CMK (cell line): ENCODE data around the gene PTPRD.
"Not testable (repeated sequence)": the region's sequence is repeated elsewhere in the genome, so short reads cannot be mapped to it uniquely, and the experiment has no call there.

Source experiments
- DNase-seq: peaks from one replicate; pipeline ENCODE4 v3.0.0-alpha.2; 2010; ENCODE audit warnings: low read depth

The PTPRD gene

GRCh38 chr9:9142001-9142400 is 1470.8 kb downstream of the PTPRD start:
- DNase-seq: no peak

GRCh38 chr9:9133526-9133925 is 1479.3 kb downstream of the PTPRD start:
- no peak for DNase-seq

GRCh38 chr9:9124616-9125015 is 1488.2 kb downstream of the PTPRD start:
- DNase-seq: no peak

GRCh38 chr9:9122230-9122875 is 1490.4 kb downstream of the PTPRD start:
- no peak for DNase-seq

- no peak for DNase-seq
These were observed 1494.9 kb downstream of the PTPRD start for GRCh38 chr9:9117866-9118265.

GRCh38 chr9:9112001-9112720 is 1500.6 kb downstream of the PTPRD start:
- DNase-seq: no peak

GRCh38 chr9:9108641-9109040 is 1504.2 kb downstream of the PTPRD start:
- no peak for DNase-seq

- no peak for DNase-seq
These were observed 1510.5 kb downstream of the PTPRD start for GRCh38 chr9:9102295-9102694.

GRCh38 chr9:9100070-9100469 is 1512.7 kb downstream of the PTPRD start:
- no peak for DNase-seq

GRCh38 chr9:9099646-9100045 is 1513.2 kb downstream of the PTPRD start:
- DNase-seq: no peak

- not testable (repeated sequence) for DNase-seq
These were observed 1515.5 kb downstream of the PTPRD start for GRCh38 chr9:9097254-9097653.

GRCh38 chr9:9091387-9091786 is 1521.4 kb downstream of the PTPRD start:
- no peak for DNase-seq

- no peak for DNase-seq
These were observed 1533.3 kb downstream of the PTPRD start for GRCh38 chr9:9079473-9079872.

- no peak for DNase-seq
These were observed 1534.5 kb downstream of the PTPRD start for GRCh38 chr9:9078301-9078700.

- DNase-seq: no peak
These were observed 1551.2 kb downstream of the PTPRD start for GRCh38 chr9:9061627-9062026.

- no peak for DNase-seq
These were observed 1558.3 kb downstream of the PTPRD start for GRCh38 chr9:9054354-9054992.

- no peak for DNase-seq
These were observed 1567.2 kb downstream of the PTPRD start for GRCh38 chr9:9045572-9045971.

GRCh38 chr9:9045072-9045471 is 1567.7 kb downstream of the PTPRD start:
- DNase-seq: no peak

- DNase-seq: not testable (repeated sequence)
These were observed 1569.0 kb downstream of the PTPRD start for GRCh38 chr9:9043788-9044187.

GRCh38 chr9:9041756-9042155 is 1571.0 kb downstream of the PTPRD start:
- no peak for DNase-seq

- no peak for DNase-seq
These were observed 1579.8 kb downstream of the PTPRD start for GRCh38 chr9:9033022-9033421.

GRCh38 chr9:9016597-9016996 is 1596.2 kb downstream of the PTPRD start:
- DNase-seq: no peak

GRCh38 chr9:9004810-9005209 is 1608.0 kb downstream of the PTPRD start:
- DNase-seq: no peak
